Bronchial epithelial cell (primary cell): Measurements from ENCODE around the gene KCNH5. TPM values are rescaled to one million over a fixed set of nuclear protein-coding genes. Genes with fewer than 3 reads are reported as not detected.
A peak's percentile ranks its signal among the peaks of the same experiment; 100 is the strongest.

Experiments
- DNase-seq: peaks from one replicate; pipeline ENCODE4 v3.0.0-alpha.2; 2010; ENCODE audit warnings: low read depth
- FAIRE-seq: peaks from 2 replicates; lab custom pipeline; 2011; peaks lifted over from hg19 to GRCh38; lab: Jason Lieb, UNC
- H3K27me3 ChIP-seq: 2 replicates; pipeline ENCODE4 v1.5.1; 2011; ENCODE audit warnings: low read length; ENCODE audit not compliant: control insufficient read depth, insufficient read depth
- H3K36me3 ChIP-seq: 2 replicates; pipeline ENCODE4 v1.5.1; 2011; ENCODE audit warnings: low read length; ENCODE audit not compliant: control insufficient read depth, insufficient read depth
- H3K4me3 ChIP-seq: 2 replicates; pipeline ENCODE4 v1.5.1; 2011; ENCODE audit warnings: mild to moderate bottlenecking, low read depth, low read length, control low read depth
- CTCF ChIP-seq: IDR thresholded peaks from 2 replicates; pipeline ENCODE4 v1.5.1; 2011; ENCODE audit warnings: mild to moderate bottlenecking, moderate library complexity, low read length, control low read depth, inconsistent platforms; ENCODE audit not compliant: insufficient read depth, severe bottlenecking
- total RNA-seq: library from RNA; depleted of rRNA; stranded (reverse); fragments of >200 nt; gene quantifications from 2 replicates; pipeline ENCODE4 v1.2.1, GENCODE V29; 2014

Gene KCNH5
- total RNA-seq, 1 donor from 2014 or later: under 0.01 TPM

- no peak overlapping the region for H3K4me3 ChIP-seq
- H3K36me3 ChIP-seq: no peaks in the 10 kb centered on the region
- no peak for TF ChIP-seq CTCF
- no peaks in the 10 kb centered on the region for H3K27me3 ChIP-seq
- DNase-seq: no peak
- FAIRE-seq: no peak
Observed at GRCh38 chr14:62952226-62952625, 93.0 kb downstream of the KCNH5 start.

GRCh38 chr14:62947301-62947700, 98.0 kb downstream of the KCNH5 start:
- no peaks in the 10 kb centered on the region for H3K36me3 ChIP-seq
- H3K27me3 ChIP-seq: no peaks in the 10 kb centered on the region
- DNase-seq: peak; percentile 57
- no peak overlapping the region for H3K4me3 ChIP-seq
- no peak for FAIRE-seq
- no peak for TF ChIP-seq CTCF

- Histone ChIP-seq H3K4me3 (no peak overlapping the region), H3K36me3 (no peaks in the 10 kb centered on the region), H3K27me3 (no peaks in the 10 kb centered on the region)
- no peak for TF ChIP-seq CTCF
- no peak for FAIRE-seq
- DNase-seq: no peak
Observed at GRCh38 chr14:62946221-62946620, 99.0 kb downstream of the KCNH5 start.

GRCh38 chr14:62943202-62943601, 102.1 kb downstream of the KCNH5 start:
- no peak for FAIRE-seq

GRCh38 chr14:62939970-62940369, 105.3 kb downstream of the KCNH5 start:
- no peaks in the 10 kb centered on the region for H3K36me3 ChIP-seq

More at GRCh38 chr14:62943202-62943601, 102.1 kb downstream of the KCNH5 start:
- H3K27me3 ChIP-seq: no peaks in the 10 kb centered on the region
- no peak overlapping the region for H3K4me3 ChIP-seq
- no peaks in the 10 kb centered on the region for H3K36me3 ChIP-seq
- peak; percentile 36 for DNase-seq
- TF ChIP-seq CTCF: no peak

More at GRCh38 chr14:62939970-62940369, 105.3 kb downstream of the KCNH5 start:
- FAIRE-seq (no peak), DNase-seq (no peak)
- Histone ChIP-seq H3K27me3 (no peaks in the 10 kb centered on the region), H3K4me3 (no peak overlapping the region)
- no peak for TF ChIP-seq CTCF
